K562 (cell line): ENCODE data around the gene MYO1A. TPM values are rescaled to one million over a fixed set of nuclear protein-coding genes. Genes with fewer than 3 reads are reported as not detected.

Experiments
- ARNT ChIP-seq, 2 experiments: fragments of 450-650 bp; IDR thresholded peaks; 2 replicates each; pipeline ENCODE4 v1.6.1; 2016; ENCODE audit warnings: mild to moderate bottlenecking in 1 of 2
- BCOR ChIP-seq: fragments of 450-650 bp; IDR thresholded peaks from 2 replicates; pipeline ENCODE4 v1.6.1; 2016
- BRD9 ChIP-seq: fragments of 450-650 bp; IDR thresholded peaks from 2 replicates; pipeline ENCODE4 v1.6.1; 2018; ENCODE audit warnings: low read depth; ENCODE audit not compliant: partially characterized antibody
- E2F3 ChIP-seq: fragments of 250-450 bp; sonication (Bioruptor Pico); IDR thresholded peaks from 2 replicates; pipeline ENCODE4 v1.4.0; 2020; ENCODE audit warnings: mild to moderate bottlenecking
- EP400 ChIP-seq: fragments of 450-650 bp; IDR thresholded peaks from 2 replicates; pipeline ENCODE4 v1.6.1; 2017; ENCODE audit warnings: antibody characterized with exemption, mild to moderate bottlenecking, moderate library complexity
- JUN ChIP-seq, 2 experiments: sonication (generic) in 1 of 2; formaldehyde crosslinking in 1 of 2; IDR thresholded peaks; 2 replicates each; pipeline versions ENCODE4 v1.6.1 to v1.8.0; 2012 to 2022; ENCODE audit warnings: borderline replicate concordance in 2 of 2, mild to moderate bottlenecking in 2 of 2, improper control_type of control experiment in 1 of 2, low read depth in 1 of 2, low read length in 1 of 2, missing genetic modification reagents in 1 of 2
- MYC ChIP-seq, 2 experiments: fragments of 250-450 bp in 1 of 2; sonication (Bioruptor Pico) in 1 of 2; IDR thresholded peaks; 2 replicates each; pipeline versions ENCODE4 v1.5.1 to v1.6.1; 2012 to 2021; ENCODE audit warnings: low read depth in 2 of 2, borderline replicate concordance in 1 of 2, improper control_type of control experiment in 1 of 2, low read length in 1 of 2, mild to moderate bottlenecking in 1 of 2, moderate library complexity in 1 of 2
- NCOA6 ChIP-seq: fragments of 450-650 bp; IDR thresholded peaks from 2 replicates; pipeline ENCODE4 v1.6.1; 2017; ENCODE audit warnings: mild to moderate bottlenecking
- POLR2G ChIP-seq: fragments of 200-400 bp; formaldehyde crosslinking; IDR thresholded peaks from 2 replicates; pipeline ENCODE4 v1.6.1; 2017; ENCODE audit warnings: low read depth, mild to moderate bottlenecking, antibody characterized with exemption, low read length, moderate library complexity
- RAD21 ChIP-seq, 2 experiments: fragments of 250-450 bp in 1 of 2; fragments of 450-650 bp in 1 of 2; sonication (Bioruptor Pico) in 1 of 2; formaldehyde crosslinking in 1 of 2; IDR thresholded peaks in 1 of 2; conservative IDR thresholded peaks in 1 of 2; 2 replicates each; pipeline versions ENCODE4 v1.4.0 to v1.8.0; 2020 to 2022; ENCODE audit warnings: mild to moderate bottlenecking in 2 of 2, moderate library complexity in 1 of 2
- ZHX1 ChIP-seq: fragments of 150-350 bp; conservative IDR thresholded peaks from 2 replicates; pipeline ENCODE4 v1.6.1; 2014; ENCODE audit warnings: low read length
- ZNF324 ChIP-seq: fragments of 250-450 bp; sonication (Bioruptor Pico); IDR thresholded peaks from 2 replicates; pipeline ENCODE4 v1.4.0; 2020; ENCODE audit warnings: mild to moderate bottlenecking
- ZNF512 ChIP-seq: IDR thresholded peaks from 2 replicates; pipeline ENCODE4 v1.6.1; 2016; ENCODE audit warnings: missing genetic modification characterization, missing compliant biosample characterization
- ZNF766 ChIP-seq: fragments of 200-800 bp; sonication (Bioruptor generic); conservative IDR thresholded peaks from 2 replicates; pipeline ENCODE4 v1.6.1; 2016; ENCODE audit warnings: missing genetic modification characterization, missing compliant biosample characterization
- polyA plus RNA-seq, 8 experiments: library from polyadenylated mRNA; depleted of rRNA in 4 of 8; stranded (reverse) in 5 of 8; unstranded in 3 of 8; fragments of >200 nt; fragmentation: Nextera tagmentation in 2 of 8; fragmentation: Illumina TruSeq in 1 of 8; extraction: Ambion mirVana in 2 of 8; extraction: Trizol in 1 of 8; gene quantifications; 2 replicates each; pipeline versions ENCODE4 v1.2.1 to v1.2.3, GENCODE V29; 2011 to 2014; ENCODE audit warnings: inconsistent platforms in 1 of 8, missing spikeins in 1 of 8
- total RNA-seq, 7 experiments: library from RNA; depleted of rRNA in 6 of 7; stranded (reverse); fragments of >200 nt in 6 of 7; fragmentation: Illumina TruSeq in 2 of 7; extraction: Trizol in 2 of 7; gene quantifications; 2 replicates each; pipeline versions ENCODE4 v1.2.1 to v1.2.3, GENCODE V29; 2011 to 2021; ENCODE audit warnings: low replicate concordance in 1 of 7
- TF ChIP-seq, protein P1 (sequence below), 2 experiments: fragments of 450-650 bp in 1 of 2; sonication (generic) in 1 of 2; formaldehyde crosslinking in 1 of 2; IDR thresholded peaks in 1 of 2; conservative IDR thresholded peaks in 1 of 2; 2 replicates each; pipeline versions ENCODE4 v1.6.1 to v1.8.1; 2016 to 2023; ENCODE audit warnings: mild to moderate bottlenecking in 2 of 2, moderate library complexity in 2 of 2, inconsistent platforms in 1 of 2, missing genetic modification reagents in 1 of 2
- TF ChIP-seq, protein P2 (sequence below): fragments of 450-650 bp; formaldehyde crosslinking; IDR thresholded peaks from 2 replicates; pipeline ENCODE4 v1.4.0; 2020; ENCODE audit warnings: mild to moderate bottlenecking, moderate library complexity
- TF ChIP-seq, protein P3 (sequence below): fragments of 250-450 bp; sonication (Bioruptor Pico); IDR thresholded peaks from 2 replicates; pipeline ENCODE4 v1.5.0; 2021

The MYO1A gene
- total and polyA plus RNA-seq, 9 of the 15 experiments (the other 6 are each of a cell fraction or from before 2014, with no cell fraction given), result 0.03 to 0.29 (median 0.14) TPM; not detected in 2

- no peak for TF ChIP-seq ZNF512 (tag)
- peak; percentile 31; the same call in 1 of the 2 replicates for TF ChIP-seq JUN (IDR thresholded peaks at IDR 0.05; ENCODE audit: borderline replicate concordance, low read depth, low read length)
- no peak; the same call in 1 of the 2 replicates for TF ChIP-seq JUN (CRISPR knock-in tag; IDR thresholded peaks at IDR 0.05; ENCODE audit: borderline replicate concordance)
- TF ChIP-seq NCOA6, result no peak
- TF ChIP-seq, protein P1, sequence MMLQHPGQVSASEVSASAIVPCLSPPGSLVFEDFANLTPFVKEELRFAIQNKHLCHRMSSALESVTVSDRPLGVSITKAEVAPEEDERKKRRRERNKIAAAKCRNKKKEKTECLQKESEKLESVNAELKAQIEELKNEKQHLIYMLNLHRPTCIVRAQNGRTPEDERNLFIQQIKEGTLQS (IDR thresholded peaks at IDR 0.05), result no peak
- TF ChIP-seq, protein P1 (CRISPR knock-in tag; conservative IDR thresholded peaks at IDR 0.05), result no peak
- TF ChIP-seq EP400, result no peak
- no peak for TF ChIP-seq ARNT (IDR thresholded peaks at IDR 0.05)
- TF ChIP-seq BRD9, result peak; percentile 26
- TF ChIP-seq, protein P2, sequence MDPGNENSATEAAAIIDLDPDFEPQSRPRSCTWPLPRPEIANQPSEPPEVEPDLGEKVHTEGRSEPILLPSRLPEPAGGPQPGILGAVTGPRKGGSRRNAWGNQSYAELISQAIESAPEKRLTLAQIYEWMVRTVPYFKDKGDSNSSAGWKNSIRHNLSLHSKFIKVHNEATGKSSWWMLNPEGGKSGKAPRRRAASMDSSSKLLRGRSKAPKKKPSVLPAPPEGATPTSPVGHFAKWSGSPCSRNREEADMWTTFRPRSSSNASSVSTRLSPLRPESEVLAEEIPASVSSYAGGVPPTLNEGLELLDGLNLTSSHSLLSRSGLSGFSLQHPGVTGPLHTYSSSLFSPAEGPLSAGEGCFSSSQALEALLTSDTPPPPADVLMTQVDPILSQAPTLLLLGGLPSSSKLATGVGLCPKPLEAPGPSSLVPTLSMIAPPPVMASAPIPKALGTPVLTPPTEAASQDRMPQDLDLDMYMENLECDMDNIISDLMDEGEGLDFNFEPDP (CRISPR knock-in tag), result no peak
- TF ChIP-seq MYC (IDR thresholded peaks at IDR 0.05; ENCODE audit: low read depth, low read length), result peak; percentile 58; the same call in 1 of the 2 replicates
- TF ChIP-seq MYC (CRISPR knock-in tag; IDR thresholded peaks at IDR 0.05; ENCODE audit: borderline replicate concordance, low read depth), result no peak
- 0 out of 2 replicates have a peak, but pooled peaks have one; percentile 12 for TF ChIP-seq ZNF324 (CRISPR knock-in tag)
- no peak for TF ChIP-seq E2F3 (CRISPR knock-in tag)
- peak; percentile 100 for TF ChIP-seq ZNF766 (CRISPR knock-in tag)
- no peak for TF ChIP-seq POLR2G
- peak; percentile 97 to 99 for TF ChIP-seq RAD21 (CRISPR knock-in tag; conservative IDR thresholded peaks at IDR 0.05 in 1 of 2, IDR thresholded peaks at IDR 0.05 in 1 of 2)
- TF ChIP-seq ZHX1, result no peak
- TF ChIP-seq, protein P3, sequence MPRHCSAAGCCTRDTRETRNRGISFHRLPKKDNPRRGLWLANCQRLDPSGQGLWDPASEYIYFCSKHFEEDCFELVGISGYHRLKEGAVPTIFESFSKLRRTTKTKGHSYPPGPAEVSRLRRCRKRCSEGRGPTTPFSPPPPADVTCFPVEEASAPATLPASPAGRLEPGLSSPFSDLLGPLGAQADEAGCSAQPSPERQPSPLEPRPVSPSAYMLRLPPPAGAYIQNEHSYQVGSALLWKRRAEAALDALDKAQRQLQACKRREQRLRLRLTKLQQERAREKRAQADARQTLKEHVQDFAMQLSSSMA (CRISPR knock-in tag), result no peak
- no peak for TF ChIP-seq BCOR
Measured at GRCh38 chr12:56987551-56988053, 62.3 kb downstream of the MYO1A start (continued).
